Measurements from ENCODE around the gene PLK4.

- TF ChIP-seq CTCF (IDR thresholded peaks at IDR 0.05) = no peak
- TF ChIP-seq POLR2A (IDR thresholded peaks at IDR 0.05) = no peak
Observed at GRCh38 chr4:127844601-127845116, 36.0 kb upstream of the PLK4 start.

Measured in heart left ventricle (tissue), 13 donors.